Measurements from ENCODE around the gene MS4A4E.

DNA sequence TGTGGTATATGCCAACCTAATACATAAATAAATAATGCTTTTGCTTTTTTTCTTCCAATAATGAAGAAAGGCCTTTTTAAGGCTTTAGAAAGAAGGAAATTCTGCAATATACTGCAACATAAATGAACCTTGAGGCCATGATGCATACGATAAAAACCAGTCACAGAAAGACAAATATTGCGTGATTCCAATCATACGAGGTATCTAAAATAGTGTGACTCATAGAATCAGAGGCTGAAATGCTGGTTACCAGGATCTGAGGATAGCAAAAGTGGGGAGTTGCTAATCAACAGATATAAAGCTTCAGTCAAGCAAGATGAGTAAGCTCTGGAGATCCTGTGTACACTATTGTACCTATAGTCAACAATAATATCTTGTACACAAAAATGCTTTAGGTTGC, 84.3 kb downstream of the MS4A4E start:
- TF ChIP-seq ZNF132 (tag by site-specific recombination; IDR thresholded peaks at IDR 0.05; ENCODE audit: borderline replicate concordance) (no peak), ZNF157 (tag by site-specific recombination; IDR thresholded peaks at IDR 0.05) (no peak), ZNF121 (tag by site-specific recombination; IDR thresholded peaks at IDR 0.05) (no peak), BCL6B (tag by site-specific recombination; IDR thresholded peaks at IDR 0.05) (no peak), TCF7L2 (IDR thresholded peaks at IDR 0.05; ENCODE audit: borderline replicate concordance, low read depth, low read length) (no peak), ZNF138 (tag by site-specific recombination; IDR thresholded peaks at IDR 0.05; ENCODE audit: borderline replicate concordance) (no peak), ZNF274 (IDR thresholded peaks at IDR 0.05; ENCODE audit: low read length) (no peak), ZNF274 (tag by site-specific recombination; IDR thresholded peaks at IDR 0.05; ENCODE audit: borderline replicate concordance) (no peak), ZNF544 (tag by site-specific recombination; IDR thresholded peaks at IDR 0.05) (no peak), PBX3 (CRISPR knock-in tag; IDR thresholded peaks at IDR 0.05) (no peak), CTCF (tag by site-specific recombination; IDR thresholded peaks at IDR 0.05) (no peak), ZNF473 (tag by site-specific recombination; IDR thresholded peaks at IDR 0.05) (no peak), ZNF23 (tag by site-specific recombination; IDR thresholded peaks at IDR 0.05; ENCODE audit: borderline replicate concordance) (no peak), HOXC10 (CRISPR knock-in tag; IDR thresholded peaks at IDR 0.05) (no peak)
- TF ChIP-seq, protein P1, sequence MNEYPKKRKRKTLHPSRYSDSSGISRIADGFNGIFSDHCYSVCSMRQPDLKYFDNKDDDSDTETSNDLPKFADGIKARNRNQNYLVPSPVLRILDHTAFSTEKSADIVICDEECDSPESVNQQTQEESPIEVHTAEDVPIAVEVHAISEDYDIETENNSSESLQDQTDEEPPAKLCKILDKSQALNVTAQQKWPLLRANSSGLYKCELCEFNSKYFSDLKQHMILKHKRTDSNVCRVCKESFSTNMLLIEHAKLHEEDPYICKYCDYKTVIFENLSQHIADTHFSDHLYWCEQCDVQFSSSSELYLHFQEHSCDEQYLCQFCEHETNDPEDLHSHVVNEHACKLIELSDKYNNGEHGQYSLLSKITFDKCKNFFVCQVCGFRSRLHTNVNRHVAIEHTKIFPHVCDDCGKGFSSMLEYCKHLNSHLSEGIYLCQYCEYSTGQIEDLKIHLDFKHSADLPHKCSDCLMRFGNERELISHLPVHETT (tag by site-specific recombination; IDR thresholded peaks at IDR 0.05) = no peak

Measured in HEK293 (cell line).